COR-L47 (cell line): ENCODE measurements around the gene ANXA11.

Experiments
- DNase-seq: peaks from one replicate; lab custom pipeline; 2025; lab: John Stamatoyannopoulos, UW

ANXA11 gene

GRCh38 chr10:80165173-80165572, 40.2 kb downstream of the ANXA11 start:
- DNase-seq: no peak

- DNase-seq: no peak
These were observed 40.7 kb downstream of the ANXA11 start for GRCh38 chr10:80164596-80164995.

DNA sequence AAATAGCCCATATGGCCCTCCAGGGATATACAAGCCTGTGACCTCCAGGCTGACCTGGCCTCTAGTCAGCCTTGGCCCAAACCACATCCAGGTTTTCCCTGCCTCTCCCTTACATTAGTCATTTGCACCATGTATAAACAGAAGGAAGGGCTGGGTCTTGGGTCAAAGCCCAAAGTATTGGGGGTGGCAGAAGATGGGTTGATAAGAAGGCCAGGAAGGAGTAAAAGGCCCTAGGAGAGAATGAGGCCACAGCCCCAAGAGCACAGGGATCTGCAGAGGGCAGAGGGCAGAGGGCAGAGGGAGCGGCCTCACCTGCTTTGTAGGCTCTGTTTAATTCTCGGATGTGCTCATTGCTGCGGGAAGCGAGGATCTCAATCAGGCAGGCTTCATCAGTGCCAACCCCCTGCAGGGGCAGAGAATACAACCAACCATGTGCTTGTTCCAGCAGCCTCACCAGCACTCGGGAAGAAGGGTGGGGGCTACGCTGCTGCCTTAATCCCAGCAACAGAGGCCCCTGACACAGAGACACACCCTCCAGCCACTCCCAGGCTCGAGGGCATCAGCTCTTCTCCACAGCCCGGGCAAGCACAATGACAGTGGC, 41.5 kb downstream of the ANXA11 start:
- DNase-seq: peak; percentile 75

DNA sequence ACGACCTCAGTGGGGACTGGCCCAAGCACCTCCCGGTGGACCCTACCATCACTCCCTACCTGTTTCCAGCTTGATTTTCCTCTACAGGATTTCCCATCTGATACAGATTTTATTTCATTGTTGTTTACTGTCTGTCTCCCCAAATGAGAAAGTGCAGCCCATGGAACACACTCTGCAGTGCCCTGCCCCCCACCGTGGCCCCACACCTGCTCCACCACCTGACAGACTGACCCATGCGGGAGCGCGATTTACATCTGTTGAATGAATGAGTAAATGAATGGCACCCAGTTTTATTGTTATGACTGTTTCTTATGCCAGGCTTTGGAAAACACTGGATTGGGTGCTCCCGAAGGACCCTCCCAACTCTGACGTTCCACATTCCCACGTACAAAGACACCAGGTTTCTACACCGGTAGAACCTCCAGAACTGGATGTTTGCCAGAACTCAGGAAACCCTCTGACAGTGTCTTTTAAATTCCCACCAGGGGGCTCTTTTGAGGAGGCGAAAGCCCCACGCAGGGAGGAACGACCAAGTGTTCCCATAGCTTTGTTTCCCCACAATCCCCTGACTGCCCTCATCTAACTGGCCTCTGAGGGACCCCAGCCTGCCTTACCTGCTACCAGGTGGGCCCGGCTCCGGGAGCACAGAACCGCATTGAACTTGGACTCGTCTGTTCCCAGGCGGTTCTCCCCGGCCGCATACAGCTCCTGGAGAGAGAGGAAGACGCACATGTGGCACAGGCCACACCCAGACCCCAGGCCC, 43.8 kb downstream of the ANXA11 start:
- DNase-seq: peak; percentile 54

- DNase-seq: no peak
These were observed 44.7 kb downstream of the ANXA11 start for GRCh38 chr10:80160361-80161320.

DNA sequence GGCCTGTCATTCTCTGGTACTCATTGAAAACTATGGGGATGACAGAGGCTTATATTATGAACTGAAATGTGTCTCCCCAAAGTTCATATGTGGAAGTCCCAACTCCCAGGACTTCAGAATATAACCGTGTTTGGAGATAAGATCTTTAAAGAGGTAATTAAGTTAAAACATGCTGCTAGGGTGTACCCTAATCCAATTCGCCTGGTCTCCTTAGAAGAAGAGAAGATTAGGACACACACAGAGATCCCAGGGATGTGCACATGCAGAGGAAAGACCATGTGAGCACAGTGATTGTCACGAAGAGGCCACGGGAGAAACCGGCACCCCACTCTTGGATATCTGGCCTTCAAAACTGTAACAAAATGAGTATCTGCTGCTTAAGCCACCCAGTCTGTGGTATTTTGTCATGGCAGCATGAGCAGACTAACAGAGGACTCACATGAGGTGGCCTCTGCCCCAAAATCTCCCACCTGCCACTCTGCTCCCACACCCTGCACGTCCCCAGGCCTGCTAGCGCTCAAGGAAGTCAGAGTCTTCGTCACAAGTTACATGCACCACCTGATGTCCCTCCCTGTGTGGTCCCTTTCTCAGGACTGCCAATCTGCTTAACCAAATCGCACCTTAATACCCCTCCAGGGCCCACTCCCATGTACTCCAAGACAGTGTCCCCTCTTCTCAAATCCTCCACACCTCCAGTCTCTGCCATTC, 46.0 kb downstream of the ANXA11 start:
- no peak for DNase-seq

GRCh38 chr10:80158598-80159127, 46.7 kb downstream of the ANXA11 start:
- DNase-seq: peak; percentile 67

DNA sequence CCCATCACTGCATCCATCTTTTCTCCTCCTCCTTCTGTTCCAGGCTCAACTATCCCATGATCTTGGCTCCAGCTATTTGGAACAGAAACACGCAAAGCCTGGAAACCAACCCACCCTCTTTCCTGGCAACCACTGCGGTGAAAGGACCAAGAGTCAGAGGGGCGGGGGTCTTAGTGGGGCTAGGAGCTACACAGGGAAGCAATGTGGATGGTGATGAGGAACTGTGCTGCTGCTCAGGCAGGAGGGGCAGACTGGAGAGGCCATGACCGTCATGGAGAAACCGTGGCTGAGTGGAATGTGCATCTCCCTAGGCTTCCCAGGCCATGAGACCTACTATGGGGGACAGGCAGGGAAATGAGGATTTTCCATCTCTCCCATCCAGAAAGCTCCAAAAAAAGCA, 47.2 kb downstream of the ANXA11 start:
- DNase-seq: no peak

GRCh38 chr10:80157561-80157960, 47.8 kb downstream of the ANXA11 start:
- no peak for DNase-seq

GRCh38 chr10:80156216-80156615, 49.1 kb downstream of the ANXA11 start:
- no peak for DNase-seq

DNA sequence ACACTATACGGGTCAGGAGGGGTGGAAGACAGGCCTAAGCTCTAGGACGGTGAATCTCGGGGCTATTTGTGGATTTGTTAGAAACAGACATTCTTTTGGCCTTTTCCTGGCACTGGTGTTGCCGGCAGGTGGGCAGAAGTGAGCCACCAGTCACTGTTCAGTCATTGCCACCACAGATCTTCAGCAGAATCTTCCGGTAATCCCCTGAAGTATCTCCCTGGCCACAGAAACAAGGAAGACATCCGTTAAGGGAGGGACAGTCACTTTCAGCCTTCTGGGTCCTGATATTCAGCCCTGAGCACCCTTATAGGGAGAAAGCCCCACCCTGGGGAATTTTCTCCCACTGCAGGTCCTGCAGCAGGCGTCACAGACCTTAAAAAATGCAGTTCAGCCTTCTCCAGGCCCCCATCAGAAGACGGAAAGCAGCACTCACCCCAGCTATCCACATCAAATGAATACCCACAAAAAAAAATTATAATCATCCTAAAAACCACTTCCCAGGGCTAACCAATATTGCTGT, 49.6 kb downstream of the ANXA11 start:
- no peak for DNase-seq

GRCh38 chr10:80154978-80155695, 50.2 kb downstream of the ANXA11 start:
- DNase-seq: no peak

GRCh38 chr10:80154626-80154977, 50.7 kb downstream of the ANXA11 start:
- DNase-seq: no peak

- DNase-seq: no peak
These were observed 51.9 kb downstream of the ANXA11 start for GRCh38 chr10:80153460-80153859.

GRCh38 chr10:80152820-80153219, 52.5 kb downstream of the ANXA11 start:
- DNase-seq: no peak

DNA sequence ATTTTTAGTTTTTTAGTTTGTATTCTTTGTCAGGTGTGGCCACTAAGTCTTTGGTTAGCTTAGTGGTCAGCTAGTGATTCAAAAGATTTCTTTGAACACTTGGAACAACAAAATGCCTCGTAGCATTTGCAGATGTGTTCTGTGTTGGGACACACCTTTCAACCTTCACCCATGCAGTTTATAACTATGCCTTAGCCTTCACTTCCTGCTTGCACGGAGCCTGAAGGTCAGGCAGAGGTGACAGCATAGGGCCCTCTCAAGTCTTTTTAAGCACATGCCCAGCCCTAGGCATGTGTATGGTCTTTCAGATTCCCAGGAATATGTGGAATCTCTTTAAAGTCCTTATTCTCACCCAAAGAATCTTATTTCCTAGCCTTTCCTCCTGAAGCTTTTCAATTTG, 55.2 kb downstream of the ANXA11 start:
- no peak for DNase-seq

- no peak for DNase-seq
These were observed 56.2 kb downstream of the ANXA11 start for GRCh38 chr10:80149123-80149522.

DNA sequence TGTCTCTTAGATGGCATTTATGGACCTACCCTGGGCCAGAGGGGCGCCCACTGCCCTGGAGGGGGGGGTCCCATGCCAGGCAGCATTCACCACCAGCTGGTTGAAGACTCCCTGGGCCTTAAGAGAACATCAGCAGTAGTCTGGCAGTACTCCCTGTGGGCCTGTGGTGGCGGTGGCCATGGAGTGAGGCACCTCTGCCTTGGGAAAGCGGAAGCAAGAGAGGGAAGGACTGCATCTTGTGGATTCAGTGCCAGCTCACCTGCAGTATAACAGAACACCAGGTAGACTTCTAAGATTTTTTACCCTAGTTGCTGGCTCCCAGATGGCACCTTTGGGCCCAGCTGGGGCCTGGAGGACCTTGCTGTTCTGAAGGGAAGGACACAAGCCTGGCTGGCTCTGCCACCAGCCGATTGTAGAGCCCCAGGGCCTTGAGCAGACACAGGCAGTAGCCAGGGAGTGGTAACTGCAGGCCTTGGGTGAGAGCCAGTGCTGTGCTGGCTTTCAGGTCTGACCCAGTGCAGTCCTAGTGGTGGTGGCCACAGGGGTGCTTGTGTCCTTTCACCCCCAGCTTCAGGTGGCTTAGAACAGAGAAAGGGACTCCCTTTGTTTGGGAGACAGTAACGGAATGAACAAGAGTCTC, 57.1 kb downstream of the ANXA11 start:
- DNase-seq: no peak

DNA sequence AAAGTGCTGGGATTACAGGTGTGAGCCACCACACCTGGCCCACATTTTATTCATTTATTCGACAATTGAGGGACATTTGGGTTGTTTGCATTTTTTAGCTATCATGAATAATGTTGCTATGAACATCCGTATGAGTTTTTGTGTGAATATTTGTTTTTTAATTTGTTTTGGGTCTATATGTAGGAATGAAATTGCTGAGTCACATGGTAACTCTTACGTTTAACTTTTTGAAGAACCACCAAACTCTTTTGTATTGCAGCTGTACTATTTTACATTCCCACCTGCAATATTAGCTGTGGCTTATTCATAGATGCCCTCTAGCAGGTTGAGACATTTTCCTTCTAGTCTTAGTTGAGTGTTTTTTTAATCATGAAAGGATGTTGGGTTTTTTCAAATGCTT, 58.4 kb downstream of the ANXA11 start:
- no peak for DNase-seq
